H9 (cell line): ENCODE measurements around the gene CCDC86. TPM values are rescaled to one million over a fixed set of nuclear protein-coding genes. Genes with fewer than 3 reads are reported as not detected.

Source experiments
- DNase-seq: peaks from one replicate; pipeline ENCODE4 v3.0.0-alpha.2; 2017
- H2AFZ ChIP-seq: one replicate; pipeline ENCODE4 v1.6.1; 2013; ENCODE audit warnings: mild to moderate bottlenecking, low read length, control low read depth, moderate library complexity
- H2AK5ac ChIP-seq: 2 replicates; pipeline ENCODE4 v1.6.1; 2013; ENCODE audit warnings: low read length, control low read depth, mixed read lengths; ENCODE audit not compliant: insufficient read length
- H2BK120ac ChIP-seq: one replicate; pipeline ENCODE4 v1.6.1; 2013; ENCODE audit warnings: low read depth, mild to moderate bottlenecking, low read length, control low read depth, inconsistent platforms; ENCODE audit not compliant: poor library complexity, severe bottlenecking
- H2BK12ac ChIP-seq: 2 replicates; pipeline ENCODE4 v1.6.1; 2013; ENCODE audit warnings: low read length, control low read depth, mixed read lengths, low read depth; ENCODE audit not compliant: insufficient read length
- H2BK15ac ChIP-seq: 2 replicates; pipeline ENCODE4 v1.6.1; 2013; ENCODE audit warnings: low read depth, low read length, control low read depth
- H2BK20ac ChIP-seq: one replicate; pipeline ENCODE4 v1.6.1; 2013; ENCODE audit warnings: low read depth, mild to moderate bottlenecking, low read length, control low read depth, inconsistent platforms; ENCODE audit not compliant: poor library complexity, severe bottlenecking
- H2BK5ac ChIP-seq: 2 replicates; pipeline ENCODE4 v1.6.1; 2013; ENCODE audit warnings: low read length, control low read depth, mixed read lengths; ENCODE audit not compliant: insufficient read length
- H3K14ac ChIP-seq: 2 replicates; pipeline ENCODE4 v1.6.1; 2013; ENCODE audit warnings: low read length, control low read depth; ENCODE audit not compliant: insufficient read depth
- H3K18ac ChIP-seq: 2 replicates; pipeline ENCODE4 v1.6.1; 2013; ENCODE audit warnings: low read depth, mild to moderate bottlenecking, mixed read lengths, low read length, control low read depth; ENCODE audit not compliant: insufficient read length
- H3K23ac ChIP-seq: 2 replicates; pipeline ENCODE4 v1.6.1; 2013; ENCODE audit warnings: low read length, control low read depth, mixed read lengths, low read depth; ENCODE audit not compliant: insufficient read length
- H3K23me2 ChIP-seq: 2 replicates; pipeline ENCODE4 v1.6.1; 2013; ENCODE audit warnings: low read depth, mild to moderate bottlenecking, mixed read lengths, low read length, control low read depth; ENCODE audit not compliant: insufficient read length, poor library complexity, severe bottlenecking
- H3K27ac ChIP-seq: 2 replicates; pipeline ENCODE4 v1.5.1; 2013; ENCODE audit warnings: low read length, control low read depth, mixed read lengths, low read depth; ENCODE audit not compliant: insufficient read length
- H3K27me3 ChIP-seq: 2 replicates; pipeline ENCODE4 v1.6.1; 2013; ENCODE audit warnings: low read length, control low read depth, inconsistent platforms; ENCODE audit not compliant: insufficient read depth
- H3K4ac ChIP-seq: 2 replicates; pipeline ENCODE4 v1.6.1; 2013; ENCODE audit warnings: low read depth, mild to moderate bottlenecking, control low read depth, inconsistent platforms, low read length, moderate library complexity
- H3K4me1 ChIP-seq: 2 replicates; pipeline ENCODE4 v1.6.1; 2013; ENCODE audit warnings: low read length, control low read depth, inconsistent platforms; ENCODE audit not compliant: insufficient read depth
- H3K4me2 ChIP-seq: 2 replicates; pipeline ENCODE4 v1.6.1; 2013; ENCODE audit warnings: low read length, control low read depth, mixed read lengths; ENCODE audit not compliant: insufficient read length, insufficient read depth
- H3K56ac ChIP-seq: 2 replicates; pipeline ENCODE4 v1.6.1; 2013; ENCODE audit warnings: low read depth, mild to moderate bottlenecking, mixed read lengths, low read length, control low read depth; ENCODE audit not compliant: insufficient read length
- H3K79me1 ChIP-seq: 2 replicates; pipeline ENCODE4 v1.6.1; 2013; ENCODE audit warnings: low read depth, mild to moderate bottlenecking, moderate library complexity, low read length, control low read depth, inconsistent platforms; ENCODE audit not compliant: insufficient read depth, poor library complexity, severe bottlenecking
- H3K79me2 ChIP-seq: 2 replicates; pipeline ENCODE4 v1.6.1; 2013; ENCODE audit warnings: low read length, control low read depth, inconsistent platforms; ENCODE audit not compliant: insufficient read depth
- H3K9ac ChIP-seq: 2 replicates; pipeline ENCODE4 v1.6.1; 2013; ENCODE audit warnings: low read length, control low read depth, mixed read lengths; ENCODE audit not compliant: insufficient read length; ENCODE audit errors: extremely low read depth
- H3K9me3 ChIP-seq: one replicate; pipeline ENCODE4 v1.6.1; 2013; ENCODE audit warnings: low read depth, low read length, inconsistent platforms; ENCODE audit not compliant: control insufficient read depth
- H3T11ph ChIP-seq: one replicate; pipeline ENCODE4 v1.6.1; 2013; ENCODE audit warnings: mild to moderate bottlenecking, low read length, control low read depth, inconsistent platforms
- H4K20me1 ChIP-seq: one replicate; pipeline ENCODE4 v1.6.1; 2013; ENCODE audit not compliant: control insufficient read depth, insufficient read length, insufficient read depth
- H4K5ac ChIP-seq: 2 replicates; pipeline ENCODE4 v1.6.1; 2013; ENCODE audit warnings: low read depth, mild to moderate bottlenecking, mixed read lengths, low read length, control low read depth; ENCODE audit not compliant: insufficient read length
- H4K8ac ChIP-seq: replicated peaks from 2 replicates; pipeline ENCODE4 v1.6.1; 2013; ENCODE audit warnings: low read length, control low read depth, mixed read lengths, low read depth; ENCODE audit not compliant: insufficient read length
- H4K91ac ChIP-seq: 2 replicates; pipeline ENCODE4 v1.6.1; 2013; ENCODE audit warnings: low read depth, mild to moderate bottlenecking, moderate library complexity, mixed read lengths, low read length, control low read depth; ENCODE audit not compliant: insufficient read length
- H3K27ac Mint-ChIP-seq, 3 experiments: 2 replicates in 2 of 3; 3 replicates in 1 of 3; pipeline ENCODE4 v1.8.0; 2020 to 2021; ENCODE audit warnings: mixed read lengths in 3 of 3, mild to moderate bottlenecking in 1 of 3, moderate library complexity in 1 of 3
- H3K27me3 Mint-ChIP-seq: 2 replicates; pipeline ENCODE4 v1.8.0; 2021; ENCODE audit warnings: low read depth, mild to moderate bottlenecking, moderate library complexity, mixed read lengths
- H3K36me3 Mint-ChIP-seq, 3 experiments: 2 replicates in 2 of 3; 3 replicates in 1 of 3; pipeline ENCODE4 v1.8.0; 2020 to 2021; ENCODE audit warnings: low read depth in 3 of 3, mixed read lengths in 3 of 3; ENCODE audit not compliant: insufficient read depth in 1 of 3
- H3K4me1 Mint-ChIP-seq, 2 experiments: 2 replicates each; pipeline ENCODE4 v1.8.0; 2020; ENCODE audit warnings: mixed read lengths in 2 of 2
- H3K4me3 Mint-ChIP-seq, 2 experiments: 2 replicates in 1 of 2; 3 replicates in 1 of 2; pipeline ENCODE4 v1.8.0; 2020 to 2021; ENCODE audit warnings: mild to moderate bottlenecking in 2 of 2, mixed read lengths in 2 of 2, moderate library complexity in 1 of 2
- H3K9me3 Mint-ChIP-seq, 2 experiments: 2 replicates in 1 of 2; 3 replicates in 1 of 2; pipeline ENCODE4 v1.8.0; 2020; ENCODE audit warnings: mild to moderate bottlenecking in 2 of 2, mixed read lengths in 2 of 2, moderate library complexity in 1 of 2
- WGBS: extraction: QIAGEN DNeasy Blood & Tissue Kit; methylation state at CpG from one replicate; pipeline ENCODE4 v1.1.7; 2013; ENCODE audit warnings: missing lambda C conversion rate, low lambda C conversion rate, mixed read lengths; ENCODE audit not compliant: insufficient read length; ENCODE audit errors: extremely low coverage; 5-methylcytosine and 5-hydroxymethylcytosine counted together
- total RNA-seq: library from RNA; stranded (reverse); gene quantifications from 2 replicates; pipeline ENCODE4 v1.2.1, GENCODE V29; 2021
- TF ChIP-seq, protein P1 (sequence below): fragments of 200-600 bp; sonication (generic); conservative IDR thresholded peaks from 3 replicates; pipeline ENCODE4 v1.8.0; 2021; ENCODE audit warnings: antibody characterized with exemption, mild to moderate bottlenecking

Gene CCDC86
- total RNA-seq, 1 experiment from 2014 or later: 82.3 TPM

- H3T11ph ChIP-seq: no peak overlapping the region
- peak overlapping the region in 1 of 3 experiments; percentile 73; a peak in 1 of 7 replicates for H3K27ac Mint-ChIP-seq
- H3K79me1 ChIP-seq: no peaks in the 10 kb centered on the region
- peaks cover 16 to 63% (median 19%) of the 10 kb centered on the region in 3 experiments; a peak in 6 of 7 replicates for H3K36me3 Mint-ChIP-seq
- H3K56ac ChIP-seq: no peak overlapping the region
- H3K4me1 Mint-ChIP-seq: no peaks in the 10 kb centered on the region
- H2BK12ac ChIP-seq: no peak overlapping the region
- H4K5ac ChIP-seq: no peak overlapping the region
- H4K91ac ChIP-seq: no peak overlapping the region
- TF ChIP-seq, protein P1, sequence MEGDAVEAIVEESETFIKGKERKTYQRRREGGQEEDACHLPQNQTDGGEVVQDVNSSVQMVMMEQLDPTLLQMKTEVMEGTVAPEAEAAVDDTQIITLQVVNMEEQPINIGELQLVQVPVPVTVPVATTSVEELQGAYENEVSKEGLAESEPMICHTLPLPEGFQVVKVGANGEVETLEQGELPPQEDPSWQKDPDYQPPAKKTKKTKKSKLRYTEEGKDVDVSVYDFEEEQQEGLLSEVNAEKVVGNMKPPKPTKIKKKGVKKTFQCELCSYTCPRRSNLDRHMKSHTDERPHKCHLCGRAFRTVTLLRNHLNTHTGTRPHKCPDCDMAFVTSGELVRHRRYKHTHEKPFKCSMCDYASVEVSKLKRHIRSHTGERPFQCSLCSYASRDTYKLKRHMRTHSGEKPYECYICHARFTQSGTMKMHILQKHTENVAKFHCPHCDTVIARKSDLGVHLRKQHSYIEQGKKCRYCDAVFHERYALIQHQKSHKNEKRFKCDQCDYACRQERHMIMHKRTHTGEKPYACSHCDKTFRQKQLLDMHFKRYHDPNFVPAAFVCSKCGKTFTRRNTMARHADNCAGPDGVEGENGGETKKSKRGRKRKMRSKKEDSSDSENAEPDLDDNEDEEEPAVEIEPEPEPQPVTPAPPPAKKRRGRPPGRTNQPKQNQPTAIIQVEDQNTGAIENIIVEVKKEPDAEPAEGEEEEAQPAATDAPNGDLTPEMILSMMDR: no peak
- H2BK15ac ChIP-seq: no peak overlapping the region
- H3K23me2 ChIP-seq: no peaks in the 10 kb centered on the region
- H3K79me2 ChIP-seq: no peaks in the 10 kb centered on the region
- no peak overlapping the region for H3K9ac ChIP-seq
- H4K20me1 ChIP-seq: no peaks in the 10 kb centered on the region
- H3K27ac ChIP-seq: no peak overlapping the region
- H3K4me1 ChIP-seq: no peaks in the 10 kb centered on the region
- no peak overlapping the region for H2BK20ac ChIP-seq
- no peaks in the 10 kb centered on the region for H3K27me3 Mint-ChIP-seq
- no peaks in the 10 kb centered on the region for H3K9me3 Mint-ChIP-seq
- H2AFZ ChIP-seq: no peak overlapping the region
- DNase-seq: no peak
- H3K14ac ChIP-seq: no peak overlapping the region
- no peak overlapping the region for H3K4me3 Mint-ChIP-seq
- H3K4me2 ChIP-seq: no peak overlapping the region
- H3K4ac ChIP-seq: no peak overlapping the region
- no CpG with 5 or more reads among the region's 7 CpGs for WGBS
- H2BK120ac ChIP-seq: no peak overlapping the region
- no peaks in the 10 kb centered on the region for H3K27me3 ChIP-seq
- H3K23ac ChIP-seq: no peak overlapping the region
- H4K8ac ChIP-seq: no peak overlapping the region
- H3K9me3 ChIP-seq: no peaks in the 10 kb centered on the region
- no peak overlapping the region for H3K18ac ChIP-seq
- H2AK5ac ChIP-seq: no peak overlapping the region
- no peak overlapping the region for H2BK5ac ChIP-seq
Observed at GRCh38 chr11:60891103-60891741, 49.3 kb downstream of the CCDC86 start.
